Mesothelial cell of epicardium (in vitro differentiated cells): Measurements from ENCODE around the gene MAN1B1. TPM values are rescaled to one million over a fixed set of nuclear protein-coding genes. Genes with fewer than 3 reads are reported as not detected.
"Not testable (repeated sequence)": the region's sequence is repeated elsewhere in the genome, so short reads cannot be mapped to it uniquely, and the experiment has no call there.

Experiments used
- DNase-seq, 2 experiments: peaks; one replicate each; pipeline ENCODE4 v3.0.0; 2021; ENCODE audit warnings: low spot score in 2 of 2; ENCODE audit not compliant: unreplicated experiment in 2 of 2
- H3K27ac Mint-ChIP-seq: 2 replicates; pipeline ENCODE4 v1.8.0; 2021; ENCODE audit warnings: mixed read lengths
- H3K27me3 Mint-ChIP-seq: 2 replicates; pipeline ENCODE4 v1.8.0; 2021; ENCODE audit warnings: low read depth, mixed read lengths
- H3K36me3 Mint-ChIP-seq: 2 replicates; pipeline ENCODE4 v1.8.0; 2021; ENCODE audit warnings: mixed read lengths
- H3K4me1 Mint-ChIP-seq: 2 replicates; pipeline ENCODE4 v1.8.0; 2021; ENCODE audit warnings: mixed read lengths
- H3K4me3 Mint-ChIP-seq: 2 replicates; pipeline ENCODE4 v1.8.0; 2021; ENCODE audit warnings: mild to moderate bottlenecking, moderate library complexity, mixed read lengths
- H3K9me3 Mint-ChIP-seq: 2 replicates; pipeline ENCODE4 v1.8.0; 2021; ENCODE audit warnings: mixed read lengths
- total RNA-seq: library from RNA; stranded (reverse); gene quantifications from 3 replicates; pipeline ENCODE4 v1.2.1, GENCODE V29; 2021
- TF ChIP-seq, protein P1 (sequence below): fragments of 200-600 bp; sonication (generic); IDR thresholded peaks from one replicate; pipeline ENCODE4 v1.5.0; 2021; ENCODE audit warnings: antibody characterized with exemption; ENCODE audit not compliant: unreplicated experiment

The MAN1B1 gene
- total RNA-seq, 1 donor from 2014 or later, result 65.1 TPM

- H3K27me3 Mint-ChIP-seq, result peaks cover 79% of the 10 kb centered on the region
- DNase-seq, result peak in 1 of 2 experiments; percentile 64
- TF ChIP-seq, protein P1, sequence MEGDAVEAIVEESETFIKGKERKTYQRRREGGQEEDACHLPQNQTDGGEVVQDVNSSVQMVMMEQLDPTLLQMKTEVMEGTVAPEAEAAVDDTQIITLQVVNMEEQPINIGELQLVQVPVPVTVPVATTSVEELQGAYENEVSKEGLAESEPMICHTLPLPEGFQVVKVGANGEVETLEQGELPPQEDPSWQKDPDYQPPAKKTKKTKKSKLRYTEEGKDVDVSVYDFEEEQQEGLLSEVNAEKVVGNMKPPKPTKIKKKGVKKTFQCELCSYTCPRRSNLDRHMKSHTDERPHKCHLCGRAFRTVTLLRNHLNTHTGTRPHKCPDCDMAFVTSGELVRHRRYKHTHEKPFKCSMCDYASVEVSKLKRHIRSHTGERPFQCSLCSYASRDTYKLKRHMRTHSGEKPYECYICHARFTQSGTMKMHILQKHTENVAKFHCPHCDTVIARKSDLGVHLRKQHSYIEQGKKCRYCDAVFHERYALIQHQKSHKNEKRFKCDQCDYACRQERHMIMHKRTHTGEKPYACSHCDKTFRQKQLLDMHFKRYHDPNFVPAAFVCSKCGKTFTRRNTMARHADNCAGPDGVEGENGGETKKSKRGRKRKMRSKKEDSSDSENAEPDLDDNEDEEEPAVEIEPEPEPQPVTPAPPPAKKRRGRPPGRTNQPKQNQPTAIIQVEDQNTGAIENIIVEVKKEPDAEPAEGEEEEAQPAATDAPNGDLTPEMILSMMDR, result no peak
- peak overlapping the region; percentile 22 for H3K4me3 Mint-ChIP-seq
- H3K36me3 Mint-ChIP-seq, result no peaks in the 10 kb centered on the region
- no peak overlapping the region for H3K27ac Mint-ChIP-seq
- H3K4me1 Mint-ChIP-seq, result peaks cover 8% of the 10 kb centered on the region
- no peaks in the 10 kb centered on the region for H3K9me3 Mint-ChIP-seq
Observed at GRCh38 chr9:137055385-137056364, 31.1 kb upstream of the MAN1B1 start.

- Mint-ChIP-seq H3K9me3 (no peaks in the 10 kb centered on the region), H3K36me3 (no peaks in the 10 kb centered on the region), H3K27ac (no peak overlapping the region), H3K27me3 (peaks cover 69% of the 10 kb centered on the region), H3K4me1 (peaks cover 8% of the 10 kb centered on the region), H3K4me3 (no peak overlapping the region)
- DNase-seq, result no peak
- TF ChIP-seq, protein P1, result no peak
Observed at GRCh38 chr9:137056739-137057415, 29.9 kb upstream of the MAN1B1 start.

- Mint-ChIP-seq H3K4me1 (peaks cover 8% of the 10 kb centered on the region), H3K9me3 (no peaks in the 10 kb centered on the region), H3K4me3 (no peak overlapping the region), H3K27me3 (peaks cover 67% of the 10 kb centered on the region), H3K27ac (no peak overlapping the region), H3K36me3 (no peaks in the 10 kb centered on the region)
- TF ChIP-seq, protein P1, result no peak
- no peak for DNase-seq
Observed at GRCh38 chr9:137057545-137057944, 29.2 kb upstream of the MAN1B1 start.

DNA sequence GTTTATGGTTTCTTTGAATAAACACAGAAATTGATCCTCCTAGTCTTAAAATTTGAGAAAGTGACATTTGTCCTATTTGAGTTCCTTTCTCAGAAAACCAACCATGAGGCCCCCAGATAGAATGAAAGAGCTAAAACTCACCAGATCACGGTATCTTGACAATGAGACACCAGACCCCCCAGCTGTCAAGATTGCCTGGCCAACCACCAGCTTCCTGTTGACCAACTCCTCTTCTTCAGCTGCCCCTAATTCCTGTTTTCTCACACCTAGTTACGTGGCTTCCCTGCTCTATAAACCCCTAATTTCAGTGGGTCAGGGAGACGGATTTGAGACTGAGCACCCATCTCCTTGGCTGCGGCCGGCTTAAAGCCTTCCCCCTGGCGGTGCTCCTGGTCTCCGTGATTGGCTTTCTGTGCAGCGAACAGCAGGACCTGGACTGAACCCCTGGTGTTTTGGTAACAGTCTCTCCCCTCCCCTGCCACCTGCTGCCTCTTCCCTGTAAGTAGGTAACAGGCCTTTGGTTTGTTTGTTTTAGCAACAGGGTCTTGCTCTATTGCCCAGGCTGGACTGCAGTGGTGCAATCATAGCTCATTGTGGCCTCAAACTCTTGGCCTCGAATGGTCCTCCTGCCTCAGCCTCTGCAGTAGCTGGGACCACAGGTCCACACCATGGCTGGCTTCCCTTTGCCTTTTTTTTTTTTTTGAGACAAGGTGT lies 28.1 kb upstream of the MAN1B1 start:
- peaks cover 59% of the 10 kb centered on the region for H3K27me3 Mint-ChIP-seq

GRCh38 chr9:137062384-137062783 lies 24.4 kb upstream of the MAN1B1 start:
- H3K36me3 Mint-ChIP-seq, result no peaks in the 10 kb centered on the region
- H3K4me3 Mint-ChIP-seq, result no peak overlapping the region
- no peak overlapping the region for H3K27ac Mint-ChIP-seq
- no peaks in the 10 kb centered on the region for H3K9me3 Mint-ChIP-seq
- peaks cover 1% of the 10 kb centered on the region for H3K4me1 Mint-ChIP-seq
- no peak for DNase-seq
- H3K27me3 Mint-ChIP-seq, result peaks cover 32% of the 10 kb centered on the region
- TF ChIP-seq, protein P1, result no peak

More for the DNA sequence above, 28.1 kb upstream of the MAN1B1 start:
- Mint-ChIP-seq H3K4me3 (no peak overlapping the region), H3K9me3 (no peaks in the 10 kb centered on the region), H3K4me1 (peaks cover 8% of the 10 kb centered on the region), H3K27ac (no peak overlapping the region), H3K36me3 (no peaks in the 10 kb centered on the region)
- TF ChIP-seq, protein P1, result no peak
- no peak for DNase-seq

- not testable (repeated sequence) for H3K4me1 Mint-ChIP-seq, H3K27ac Mint-ChIP-seq, H3K9me3 Mint-ChIP-seq
Observed at GRCh38 chr9:137062798-137063197, 24.0 kb upstream of the MAN1B1 start.

More at GRCh38 chr9:137062798-137063197, 24.0 kb upstream of the MAN1B1 start:
- not testable (repeated sequence) for H3K36me3 Mint-ChIP-seq, H3K4me3 Mint-ChIP-seq, DNase-seq
- H3K27me3 Mint-ChIP-seq, result peaks cover 29% of the 10 kb centered on the region
